ENCODE results near the gene PIP5K1C.

GRCh38 chr19:3712663-3713611, 12.7 kb upstream of the PIP5K1C start:
- TF ChIP-seq CTCF (IDR thresholded peaks at IDR 0.05; ENCODE audit: borderline replicate concordance, extremely low read depth, low read length, poor library complexity, severe bottlenecking) (no peak), EZH2 (IDR thresholded peaks at IDR 0.05; ENCODE audit: borderline replicate concordance, low read depth, low read length, severe bottlenecking) (no peak)
